Measurements from ENCODE around the gene SLC27A2. TPM values are rescaled to one million over a fixed set of nuclear protein-coding genes. Genes with fewer than 3 reads are reported as not detected.
A peak's percentile ranks its signal among the peaks of the same experiment; 100 is the strongest.

The SLC27A2 gene
- total RNA-seq, 1 experiment from 2014 or later = 7.0 TPM

- Histone ChIP-seq H3K9ac (ENCODE audit: extremely low read depth, insufficient read length, low read length) (no peak overlapping the region), H3K27ac (ENCODE audit: insufficient read length, low read depth, low read length) (no peak overlapping the region), H3T11ph (ENCODE audit: low read length) (no peak overlapping the region), H3K9me3 (ENCODE audit: control insufficient read depth, low read depth, low read length) (no peaks in the 10 kb centered on the region), H3K14ac (ENCODE audit: insufficient read depth, low read length) (no peak overlapping the region), H2BK20ac (ENCODE audit: low read depth, low read length, poor library complexity, severe bottlenecking) (no peak overlapping the region), H2BK15ac (ENCODE audit: low read depth, low read length) (no peak overlapping the region), H3K56ac (ENCODE audit: insufficient read length, low read depth, low read length) (no peak overlapping the region), H2BK12ac (ENCODE audit: insufficient read length, low read depth, low read length) (no peak overlapping the region), H4K8ac (replicated peaks; ENCODE audit: insufficient read length, low read depth, low read length) (no peak overlapping the region), H3K27me3 (ENCODE audit: insufficient read depth, low read length) (no peaks in the 10 kb centered on the region), H3K23ac (ENCODE audit: insufficient read length, low read depth, low read length) (no peak overlapping the region), H3K18ac (ENCODE audit: insufficient read length, low read depth, low read length) (no peak overlapping the region), H2AFZ (ENCODE audit: low read length) (no peak overlapping the region), H3K4ac (ENCODE audit: low read depth, low read length) (no peak overlapping the region), H2AK5ac (ENCODE audit: insufficient read length, low read length) (no peak overlapping the region), H3K79me2 (ENCODE audit: insufficient read depth, low read length) (no peaks in the 10 kb centered on the region), H2BK120ac (ENCODE audit: low read depth, low read length, poor library complexity, severe bottlenecking) (no peak overlapping the region), H4K91ac (ENCODE audit: insufficient read length, low read depth, low read length) (no peak overlapping the region), H3K4me2 (ENCODE audit: insufficient read depth, insufficient read length, low read length) (no peak overlapping the region), H3K23me2 (ENCODE audit: insufficient read length, low read depth, low read length, poor library complexity, severe bottlenecking) (no peaks in the 10 kb centered on the region), H2BK5ac (ENCODE audit: insufficient read length, low read length) (no peak overlapping the region), H4K5ac (ENCODE audit: insufficient read length, low read depth, low read length) (no peak overlapping the region), H4K20me1 (ENCODE audit: control insufficient read depth, insufficient read depth, insufficient read length) (no peaks in the 10 kb centered on the region), H3K79me1 (ENCODE audit: insufficient read depth, low read depth, low read length, poor library complexity, severe bottlenecking) (no peaks in the 10 kb centered on the region), H3K4me1 (ENCODE audit: insufficient read depth, low read length) (no peaks in the 10 kb centered on the region; the same call in 1 of the 2 replicates)
- H3K27ac Mint-ChIP-seq = peak overlapping the region in 1 of 3 experiments; percentile 1; a peak in 1 of 7 replicates
- H3K27me3 Mint-ChIP-seq (ENCODE audit: low read depth) = peaks cover 5% of the 10 kb centered on the region; the same call in 1 of the 2 replicates
- H3K36me3 Mint-ChIP-seq (ENCODE audit: insufficient read depth in 1 of 3, low read depth in 3 of 3) = peaks cover 7 to 22% (median 10%) of the 10 kb centered on the region in 3 experiments
- H3K4me1 Mint-ChIP-seq = peaks cover 7 to 13% of the 10 kb centered on the region in 2 experiments; a peak in 3 of 4 replicates
- no peak overlapping the region for H3K4me3 Mint-ChIP-seq
- no peak for DNase-seq
- peaks cover 17 to 19% of the 10 kb centered on the region in 2 experiments for H3K9me3 Mint-ChIP-seq
- TF ChIP-seq CTCF (conservative IDR thresholded peaks at IDR 0.05) = no peak
Measured at GRCh38 chr15:50167110-50167509, 14.9 kb upstream of the SLC27A2 start.

All from H9 (cell line).